UCSD-AML1 (cell line): ENCODE measurements around the gene RRBP1.

Experiments used
- DNase-seq: peaks from one replicate; lab custom pipeline; 2025; ENCODE audit not compliant: unreplicated experiment; lab: John Stamatoyannopoulos, UW

The RRBP1 gene

DNA sequence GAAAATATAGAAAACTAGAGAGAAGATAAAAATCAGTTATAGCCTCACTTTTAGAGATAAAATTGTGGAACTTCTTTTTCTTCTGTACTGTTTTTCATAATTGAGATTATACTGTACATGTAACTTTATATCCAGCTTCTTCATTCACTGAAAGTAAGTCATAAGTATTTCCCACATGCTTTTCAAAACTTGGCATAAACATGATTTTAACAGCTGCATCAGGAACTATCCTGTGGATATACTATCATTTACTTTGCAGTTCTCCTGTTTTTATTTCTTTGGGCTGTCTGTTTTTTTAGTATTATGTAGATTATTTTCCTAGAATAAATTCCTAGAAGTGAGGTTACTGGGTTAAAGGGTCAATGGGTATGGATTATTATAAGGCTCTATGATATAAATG is 97.4 kb downstream of the RRBP1 start:
- DNase-seq: no peak

- no peak for DNase-seq
Observed at GRCh38 chr20:17583126-17583525, 98.9 kb downstream of the RRBP1 start.

DNA sequence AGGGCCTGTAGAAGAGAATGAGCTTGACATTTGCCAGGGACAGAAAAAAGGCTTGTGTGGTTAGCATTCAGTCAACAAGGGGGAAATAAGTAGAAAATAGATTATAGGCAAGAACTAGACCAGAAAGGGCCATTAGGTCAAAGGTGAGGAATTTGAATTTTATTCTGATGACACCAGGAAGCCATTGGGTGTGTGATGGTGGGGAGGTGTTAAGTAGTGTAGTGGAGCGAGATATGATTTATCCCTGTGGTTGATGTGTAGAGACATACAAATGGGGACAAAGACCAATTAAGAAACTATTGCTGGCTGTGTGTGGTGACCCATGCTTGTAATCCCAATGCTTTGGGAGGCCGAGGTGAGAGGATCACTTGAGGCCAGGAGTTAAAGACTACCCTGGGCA is 101.1 kb downstream of the RRBP1 start:
- DNase-seq: no peak

DNA sequence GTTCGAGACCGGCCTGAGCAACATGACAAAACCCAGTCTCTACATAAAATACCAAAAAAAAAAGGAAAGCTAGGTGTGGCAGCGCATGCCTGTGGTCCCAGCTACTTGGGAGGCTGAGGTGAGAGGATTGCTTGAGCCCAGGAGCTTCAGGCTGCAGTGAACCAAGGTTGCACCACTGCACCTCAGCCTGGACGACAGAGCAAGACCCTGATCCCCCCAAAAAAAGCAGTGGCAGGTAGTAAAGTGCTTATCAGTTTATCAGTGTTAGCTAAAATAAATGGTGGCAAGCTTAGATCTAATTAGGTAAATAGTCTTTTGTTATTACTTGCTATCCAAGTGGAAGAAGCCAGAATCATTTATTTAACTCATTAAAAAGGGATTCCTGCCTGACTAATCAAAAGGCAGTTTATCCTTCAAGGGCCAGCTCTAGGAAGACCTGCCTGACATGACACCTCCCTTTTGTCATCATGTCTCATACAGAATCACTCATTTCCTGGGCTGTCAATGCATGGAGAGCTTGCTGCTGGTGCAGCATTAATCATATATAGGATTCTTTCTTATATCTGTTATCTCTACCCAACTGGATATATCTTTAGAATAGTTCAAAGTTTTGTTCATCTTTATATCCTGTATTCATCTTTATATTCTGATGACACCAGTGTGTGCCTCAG is 102.5 kb downstream of the RRBP1 start:
- no peak for DNase-seq

- no peak for DNase-seq
Observed at GRCh38 chr20:17576215-17576614, 105.8 kb downstream of the RRBP1 start.

GRCh38 chr20:17573463-17573862 is 108.6 kb downstream of the RRBP1 start:
- no peak for DNase-seq

GRCh38 chr20:17572034-17572638 is 109.9 kb downstream of the RRBP1 start:
- no peak for DNase-seq

- no peak for DNase-seq
Observed at GRCh38 chr20:17571153-17571527, 110.9 kb downstream of the RRBP1 start.

GRCh38 chr20:17570347-17571152 is 111.5 kb downstream of the RRBP1 start:
- DNase-seq: peak; percentile 69

DNA sequence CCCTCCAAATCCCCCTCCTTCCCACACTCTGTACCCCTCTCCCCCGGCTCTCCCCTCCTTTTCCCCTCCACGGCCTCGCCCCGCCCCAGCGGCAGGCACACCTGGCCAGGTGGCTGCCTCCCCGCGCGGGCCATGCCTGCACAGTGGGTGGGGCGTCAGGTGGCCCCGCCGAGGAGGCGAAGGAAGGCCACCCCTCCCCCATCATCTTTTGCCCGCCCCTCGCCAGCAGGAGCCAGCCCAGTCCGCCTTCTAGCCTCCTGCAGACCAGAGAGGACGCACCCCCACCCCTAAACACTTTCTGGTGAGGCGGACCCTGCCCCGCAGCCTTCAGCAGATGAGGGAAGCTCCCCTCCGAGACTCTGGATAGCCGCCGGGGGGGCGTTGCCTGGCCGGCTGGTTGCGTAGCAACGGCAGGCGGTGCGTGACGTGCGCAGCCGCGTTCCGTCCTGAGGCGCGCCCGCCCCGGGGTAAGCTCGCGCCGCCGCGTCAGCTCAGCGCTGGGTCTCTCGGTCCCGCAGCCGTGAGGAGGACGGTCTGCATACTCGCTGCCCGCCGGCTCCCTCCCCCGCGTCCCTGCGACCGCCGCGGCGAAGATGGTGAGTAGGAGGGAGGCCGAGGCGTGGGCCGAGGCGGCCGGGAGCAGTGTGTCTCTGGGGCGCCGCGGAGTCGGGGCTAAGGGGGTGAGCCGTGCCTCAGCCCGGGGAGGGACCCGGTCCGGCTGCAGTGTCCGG is 112.3 kb downstream of the RRBP1 start, which contains the start of gene DSTN:
Gene DSTN (plus strand): TSS at position 460 of the 731 bp plus-strand sequence. CDS start 134 bp downstream, at position 594.
- peak; percentile 90 for DNase-seq

DNA sequence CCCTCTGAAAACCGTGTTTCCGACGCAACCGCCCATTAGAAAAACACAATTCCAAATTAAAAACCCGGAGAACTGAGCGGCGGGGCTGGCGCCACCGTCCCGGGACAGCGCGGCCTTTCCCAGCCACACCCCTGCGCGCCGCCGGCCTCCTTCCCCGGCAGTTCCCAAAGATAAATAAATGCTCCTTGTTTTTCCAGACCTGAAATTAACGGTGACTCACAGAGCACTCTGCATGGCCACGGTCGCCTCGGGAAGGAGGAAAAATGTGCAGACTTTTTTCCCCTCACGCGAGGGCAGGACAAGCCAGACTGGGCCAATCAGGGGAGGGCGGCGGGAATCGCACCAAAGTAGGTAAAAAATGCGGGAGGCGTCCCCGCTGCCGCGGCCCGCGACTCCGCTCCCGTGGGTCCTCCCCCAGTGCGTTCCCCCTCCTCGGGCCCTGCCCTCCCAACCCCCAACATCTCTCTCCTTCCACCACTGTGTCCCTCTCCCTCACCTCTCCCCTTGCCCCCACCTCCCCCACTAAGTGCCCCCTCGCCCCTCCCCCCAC is 113.0 kb downstream of the RRBP1 start:
- no peak for DNase-seq

- DNase-seq: no peak
Observed at GRCh38 chr20:17568045-17568788, 113.8 kb downstream of the RRBP1 start.

GRCh38 chr20:17566345-17566744 is 115.7 kb downstream of the RRBP1 start:
- DNase-seq: no peak

- no peak for DNase-seq
Observed at GRCh38 chr20:17565169-17565845, 116.7 kb downstream of the RRBP1 start.
